ENCODE results near the gene NSMF.

The NSMF gene

DNA sequence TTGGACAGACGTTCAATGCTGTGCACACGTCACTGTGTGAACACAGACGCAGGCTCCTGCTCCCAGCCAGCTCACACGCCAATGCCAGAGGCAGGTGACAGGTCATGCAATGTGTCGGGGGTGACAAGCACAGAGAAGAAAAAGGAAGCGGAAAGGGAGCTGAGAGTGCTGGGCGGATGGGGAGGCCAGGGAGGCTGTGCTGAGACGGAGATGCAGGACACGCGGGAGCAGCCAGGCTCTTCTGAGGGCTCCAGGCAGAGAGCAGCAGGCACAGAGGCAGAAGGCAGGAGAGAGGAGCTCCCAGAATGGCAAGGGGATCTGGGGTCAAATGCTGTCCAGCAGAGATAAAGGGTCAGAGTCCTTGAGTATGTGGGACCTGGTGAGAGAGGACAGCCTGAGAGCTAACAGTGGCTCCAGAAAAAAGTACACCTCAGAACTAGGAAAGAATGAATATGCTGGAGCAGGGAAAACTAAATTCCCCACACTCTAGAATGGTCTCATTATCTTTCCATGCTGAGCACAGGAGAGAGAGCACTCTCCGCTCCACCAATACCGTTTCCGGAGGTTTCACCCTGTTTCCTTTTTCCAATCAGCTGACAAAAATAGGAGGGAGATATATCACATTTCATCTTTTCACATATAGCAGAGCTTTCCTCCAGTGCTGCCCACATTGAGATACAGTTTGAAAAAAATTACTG, 32.8 kb upstream of the NSMF start:
- no peak for DNase-seq (ENCODE audit: low spot score)

DNA sequence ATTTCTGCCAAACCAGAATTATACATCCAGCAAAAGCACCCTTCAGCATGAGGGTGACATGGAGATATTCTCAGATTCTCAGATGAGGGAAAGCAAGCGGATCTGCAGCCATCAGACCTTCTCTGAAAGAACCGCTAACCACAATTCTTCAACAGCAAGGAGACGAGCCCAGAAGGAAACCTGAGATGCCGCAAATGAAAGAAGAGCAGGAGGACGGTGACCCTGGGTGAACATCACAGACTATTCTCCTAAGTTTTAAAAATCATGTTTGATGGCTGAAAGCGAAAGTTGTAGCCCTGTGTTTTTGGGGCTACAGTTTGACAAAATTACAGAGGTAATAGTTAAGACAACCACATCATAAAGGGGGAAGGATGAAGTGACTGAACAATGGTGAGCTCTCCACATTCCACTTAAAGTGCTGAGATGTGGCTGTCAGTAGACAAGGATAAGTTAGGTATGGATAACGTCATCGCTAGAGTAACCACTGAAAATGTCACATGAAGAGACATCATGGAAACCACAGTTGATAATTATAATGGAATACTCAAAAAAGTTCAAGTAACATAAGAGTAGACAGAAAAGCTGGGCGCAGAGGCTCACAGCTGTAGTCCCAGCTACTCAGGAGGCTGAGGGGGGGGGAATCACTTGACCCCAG, 31.5 kb upstream of the NSMF start:
- no peak for DNase-seq (ENCODE audit: low spot score)

DNA sequence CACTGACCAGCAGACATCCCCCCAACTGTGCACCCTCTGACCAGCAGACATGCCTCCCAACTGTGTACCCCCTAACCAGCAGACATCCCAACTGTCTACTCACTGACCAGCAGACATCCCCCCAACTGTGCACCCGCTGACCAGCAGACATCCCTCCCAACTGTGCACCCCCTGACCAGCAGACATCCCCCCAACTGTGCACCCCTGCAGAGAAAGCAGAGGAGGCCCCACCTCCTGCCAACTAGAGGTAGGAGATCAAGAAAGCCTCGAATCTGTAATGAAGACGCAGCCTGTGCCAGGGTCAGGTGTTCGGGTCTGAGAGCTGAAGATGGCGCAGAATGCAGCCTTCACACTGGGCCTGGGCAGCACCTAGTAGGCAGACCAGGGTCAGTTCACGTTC, 29.8 kb upstream of the NSMF start:
- no peak for DNase-seq (ENCODE audit: low spot score)

DNA sequence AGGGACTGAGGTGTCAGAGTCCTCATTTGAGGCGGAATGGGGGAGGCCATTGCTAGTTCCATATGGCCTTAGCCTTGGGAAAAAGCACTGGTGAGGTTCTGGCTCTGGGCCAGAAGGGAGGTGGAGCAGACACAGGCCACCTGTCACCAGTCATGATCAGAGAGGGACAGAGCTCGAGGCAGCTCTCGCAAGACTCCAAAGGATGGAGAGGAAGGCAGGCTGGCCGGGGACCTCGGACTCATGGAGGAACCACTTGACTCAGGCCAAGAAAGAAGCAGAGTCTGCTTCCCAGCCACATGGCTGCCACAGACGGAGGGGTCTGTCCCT, 29.2 kb upstream of the NSMF start:
- peak; percentile 90 for DNase-seq (ENCODE audit: low spot score)

DNA sequence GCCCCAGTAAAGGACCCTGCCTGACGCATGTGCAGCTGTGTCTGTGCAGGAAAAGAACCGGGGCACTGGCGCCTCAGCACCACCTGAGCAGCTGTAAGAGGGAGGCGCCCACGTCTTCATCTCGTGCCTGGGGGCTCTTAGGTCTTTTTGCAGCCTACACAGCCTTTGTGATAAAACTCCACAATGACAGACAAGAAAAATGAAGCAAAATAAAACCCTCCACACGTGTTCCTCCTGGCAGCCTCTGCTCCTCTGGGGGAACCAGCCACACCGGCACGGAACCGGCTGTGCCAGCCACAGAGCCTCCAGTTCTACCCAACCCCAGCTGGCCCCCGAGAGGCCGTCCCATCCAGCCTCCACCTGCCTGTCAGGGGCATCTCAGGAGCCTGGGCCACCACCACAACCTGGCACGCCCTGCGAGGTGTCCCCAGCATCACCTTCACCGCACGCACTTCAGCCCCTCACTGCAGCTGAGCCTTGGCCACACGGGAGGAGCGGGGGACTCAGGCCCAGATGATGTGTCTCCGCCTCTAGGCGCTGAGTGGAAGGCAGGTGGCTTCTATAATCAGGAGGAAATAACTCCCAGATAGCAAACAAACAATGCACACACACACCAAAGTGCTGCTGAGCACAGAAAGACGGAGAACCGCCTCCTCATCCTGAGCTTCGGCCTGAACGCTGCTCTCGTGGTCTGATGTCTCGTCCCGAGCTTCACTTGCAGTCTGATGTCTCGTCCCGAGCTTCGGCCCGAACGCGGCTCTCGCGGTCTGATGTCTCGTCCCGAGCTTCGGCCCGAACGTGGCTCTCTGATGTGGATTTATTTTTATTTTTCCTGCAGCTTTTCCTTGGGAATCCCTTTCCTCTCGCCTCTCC, 28.6 kb upstream of the NSMF start:
- DNase-seq (ENCODE audit: low spot score) = no peak

DNA sequence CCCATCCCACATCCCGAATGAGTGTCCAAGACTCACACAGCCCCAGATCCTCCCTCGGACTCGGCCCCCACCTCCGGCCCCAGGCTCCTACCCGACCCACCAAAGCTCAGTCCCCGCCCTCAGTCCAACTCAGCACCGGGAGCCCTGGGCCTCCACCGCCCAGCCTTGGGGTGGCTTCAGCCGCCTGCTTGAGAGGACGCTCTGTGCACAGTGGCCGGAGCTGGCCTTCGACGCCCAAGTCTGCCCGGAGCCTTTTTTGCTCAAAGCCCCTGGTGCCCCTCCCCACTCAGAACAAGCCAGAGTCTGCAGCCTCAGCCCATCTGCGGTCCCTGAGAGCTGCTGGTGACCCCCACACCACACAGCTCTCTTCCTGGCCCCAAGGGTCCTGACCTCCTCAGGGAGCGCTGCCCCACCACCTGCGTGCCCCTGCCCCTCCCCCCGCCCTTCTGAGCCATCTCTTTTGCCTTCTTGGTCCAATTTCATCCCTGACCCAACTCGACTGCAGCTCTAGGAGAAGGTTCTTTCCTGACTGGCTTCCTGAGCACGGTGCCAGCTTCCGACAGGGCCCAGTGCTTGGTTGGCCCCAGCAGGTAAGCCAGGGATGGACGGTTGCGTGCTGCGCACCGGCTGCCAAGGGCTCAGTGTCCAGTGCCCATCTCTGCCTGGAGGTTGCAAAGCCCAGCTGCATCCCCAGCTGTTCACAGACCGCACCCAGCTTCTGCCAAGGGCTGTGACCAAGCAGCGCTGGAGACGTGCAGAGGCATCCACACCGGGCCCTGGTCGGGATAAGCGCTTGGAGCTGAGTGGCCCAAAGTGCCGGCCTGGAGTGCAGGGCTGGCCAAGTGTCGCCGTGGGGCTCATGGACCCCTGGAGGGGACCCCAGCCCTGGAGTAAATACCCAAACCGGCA, 27.7 kb upstream of the NSMF start:
- peak; percentile 58 for DNase-seq (ENCODE audit: low spot score)

DNA sequence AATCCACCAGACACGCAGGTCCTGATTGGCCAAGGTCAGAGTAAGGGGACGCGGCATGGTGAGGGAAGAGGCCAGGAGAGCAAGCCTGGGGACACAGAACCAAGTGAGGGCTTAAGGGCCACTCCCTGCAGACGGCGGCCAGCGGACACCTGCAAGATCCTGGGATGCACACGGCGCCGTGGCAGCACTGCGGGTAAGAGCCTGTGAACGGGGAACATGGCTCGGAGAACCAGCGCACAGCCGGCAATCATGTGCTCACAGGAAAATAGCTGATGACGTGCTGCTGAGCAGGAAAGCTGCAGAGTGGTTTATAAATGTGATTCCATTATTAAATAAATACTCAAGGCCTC, 27.0 kb upstream of the NSMF start:
- DNase-seq (ENCODE audit: low spot score) = no peak

DNA sequence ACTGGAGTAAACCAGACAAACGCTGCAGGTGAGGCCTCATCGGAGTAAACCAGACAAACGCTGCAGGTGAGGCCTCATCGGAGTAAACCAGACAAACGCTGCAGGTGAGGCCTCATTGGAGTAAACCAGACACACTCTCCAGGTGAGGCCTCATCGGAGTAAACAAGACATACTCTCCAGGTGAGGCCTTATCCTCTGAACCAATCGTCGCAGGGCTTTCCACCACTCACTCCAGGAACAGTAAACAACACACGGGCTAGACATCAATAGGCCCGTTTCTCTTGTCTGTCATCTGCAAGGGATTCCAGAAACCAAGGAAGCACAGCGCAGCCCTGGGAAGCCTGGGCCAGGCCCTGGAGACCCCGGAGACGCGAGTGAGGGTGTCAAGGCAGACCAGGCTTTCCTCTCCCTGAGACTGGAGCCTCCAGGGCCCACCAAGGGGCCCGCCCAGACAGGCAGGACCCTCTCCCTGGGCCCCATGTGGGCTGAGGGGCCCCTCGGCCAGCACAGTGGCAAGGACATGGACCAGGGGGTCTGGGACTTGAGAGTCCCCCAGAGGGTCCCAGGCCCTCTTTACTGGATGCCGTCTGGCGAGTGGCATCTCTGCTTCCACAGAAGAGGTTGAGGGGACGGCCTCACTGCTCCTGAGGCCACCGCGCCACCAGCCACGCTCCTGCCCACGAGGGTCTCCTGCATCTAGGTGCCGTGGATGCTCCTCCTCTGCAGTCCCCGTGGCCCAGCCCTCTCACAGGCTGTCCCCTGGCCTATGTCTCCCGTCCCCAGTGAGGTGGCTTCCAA, 26.4 kb upstream of the NSMF start:
- no peak for DNase-seq (ENCODE audit: low spot score)

DNA sequence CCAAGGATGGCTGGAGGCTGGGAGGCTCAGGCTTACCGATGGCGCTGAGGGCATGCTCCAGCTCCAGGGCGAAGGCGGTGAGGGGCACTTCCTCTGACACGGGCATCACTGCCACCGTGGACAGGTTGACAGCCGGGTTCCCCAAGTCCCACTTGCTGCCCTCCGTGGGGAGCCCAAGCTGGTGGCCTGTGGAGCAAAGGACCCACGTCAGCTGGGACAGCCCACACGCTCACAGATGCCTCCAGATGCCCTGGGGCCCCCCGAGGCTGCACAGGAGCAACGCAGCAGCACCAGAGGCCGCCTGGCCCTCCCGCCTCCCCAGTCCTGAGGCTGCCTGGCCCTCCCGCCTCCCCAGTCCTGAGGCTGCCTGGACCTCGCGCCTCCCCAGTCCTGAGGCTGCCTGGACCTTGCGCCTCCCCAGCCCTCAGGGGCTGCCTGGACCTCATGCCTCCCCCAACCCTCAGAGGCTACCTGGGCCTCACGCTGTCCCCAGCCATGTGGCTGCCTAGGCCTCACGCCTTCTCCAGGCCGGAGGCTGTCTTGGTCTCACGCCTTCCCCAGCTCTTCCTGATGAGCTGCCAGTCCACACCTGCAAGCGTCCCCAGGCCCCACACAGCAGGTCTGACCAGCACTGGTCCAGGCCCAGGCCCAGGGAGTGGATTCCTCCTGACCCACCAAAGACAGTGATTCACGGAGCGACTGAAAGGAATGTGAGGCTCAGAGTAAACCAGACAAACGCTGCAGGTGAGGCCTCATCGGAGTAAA, 25.6 kb upstream of the NSMF start:
- no peak for DNase-seq (ENCODE audit: low spot score)

DNA sequence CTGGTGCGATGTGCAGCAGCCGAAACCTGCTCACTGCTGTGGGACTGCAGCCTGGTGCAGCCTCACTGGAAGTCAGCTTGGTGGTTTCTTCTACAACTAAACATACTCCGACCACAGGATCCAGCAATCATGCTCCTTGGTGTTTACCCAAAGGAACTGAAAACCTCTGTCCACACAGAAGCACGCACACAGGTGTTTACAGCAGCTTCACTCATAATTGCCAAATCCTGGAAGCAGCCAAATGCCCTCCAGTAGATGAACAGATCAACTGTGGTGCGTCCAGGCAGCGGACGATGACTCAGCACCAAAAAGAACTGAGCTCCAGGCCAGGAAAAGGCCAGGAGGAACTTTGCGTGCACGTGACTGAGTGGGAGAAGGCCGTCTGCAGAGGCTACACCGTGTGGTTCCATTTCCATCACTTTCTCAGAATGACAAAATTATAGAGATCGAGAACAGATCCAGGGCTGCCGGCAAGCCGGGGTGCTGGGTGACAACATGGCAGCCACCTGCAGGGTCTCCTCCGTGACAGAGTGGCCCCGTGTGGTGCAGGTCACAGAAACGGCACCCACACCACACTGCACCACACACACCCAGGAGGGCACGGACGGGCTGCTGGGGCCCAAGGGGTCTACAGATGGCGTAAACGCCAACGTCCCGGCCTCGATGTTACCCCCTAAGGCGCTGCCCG, 23.1 kb upstream of the NSMF start:
- no peak for DNase-seq (ENCODE audit: low spot score)

DNA sequence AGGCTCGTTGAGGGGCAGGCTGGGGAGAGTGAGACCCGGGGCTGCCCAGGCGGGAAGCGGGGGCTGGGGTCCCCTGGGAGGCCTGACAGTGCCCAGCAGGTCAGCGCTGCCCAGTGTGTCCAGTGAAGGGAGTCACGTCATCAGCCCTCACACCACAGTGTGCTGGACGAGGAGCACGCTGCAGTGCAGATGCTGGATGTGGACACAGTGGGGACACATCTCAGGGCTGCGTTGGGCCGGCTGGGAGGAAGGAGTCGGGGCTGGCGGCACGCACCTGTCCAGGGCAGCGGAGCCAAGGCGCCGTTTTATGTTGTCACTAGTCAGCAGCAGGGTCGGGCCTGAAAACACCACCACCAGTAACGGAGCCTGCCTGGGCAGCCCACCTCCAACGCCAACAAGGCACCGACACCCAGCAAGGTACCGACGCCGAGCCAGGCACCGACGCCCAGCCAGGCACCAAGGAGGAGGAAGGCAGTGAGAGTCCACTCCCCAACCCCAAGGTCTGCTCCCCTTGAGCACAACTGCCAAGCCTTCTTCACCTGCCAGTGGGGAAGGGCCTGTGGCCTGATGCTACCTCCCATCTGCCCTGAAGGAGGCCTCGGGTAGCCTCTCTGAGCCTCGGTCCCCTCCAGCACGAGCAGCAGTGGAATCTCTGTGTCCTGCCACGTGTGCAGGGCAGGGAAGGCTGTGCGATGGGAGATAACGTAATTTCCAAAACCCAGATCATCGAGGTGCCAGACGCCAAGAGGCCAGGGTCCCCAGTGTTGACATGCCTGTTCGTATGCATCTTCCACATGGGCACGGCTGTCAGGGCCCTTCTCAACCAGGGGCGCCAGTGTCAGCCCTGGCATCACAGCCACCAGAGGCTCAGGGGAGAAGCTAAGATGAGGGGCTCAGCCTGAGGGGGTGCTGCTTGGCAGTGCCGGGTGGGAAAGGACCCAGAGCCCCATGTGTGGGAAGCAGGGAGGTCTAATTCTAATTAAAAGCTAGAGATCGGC, 21.9 kb upstream of the NSMF start:
- DNase-seq (ENCODE audit: low spot score) = no peak

DNA sequence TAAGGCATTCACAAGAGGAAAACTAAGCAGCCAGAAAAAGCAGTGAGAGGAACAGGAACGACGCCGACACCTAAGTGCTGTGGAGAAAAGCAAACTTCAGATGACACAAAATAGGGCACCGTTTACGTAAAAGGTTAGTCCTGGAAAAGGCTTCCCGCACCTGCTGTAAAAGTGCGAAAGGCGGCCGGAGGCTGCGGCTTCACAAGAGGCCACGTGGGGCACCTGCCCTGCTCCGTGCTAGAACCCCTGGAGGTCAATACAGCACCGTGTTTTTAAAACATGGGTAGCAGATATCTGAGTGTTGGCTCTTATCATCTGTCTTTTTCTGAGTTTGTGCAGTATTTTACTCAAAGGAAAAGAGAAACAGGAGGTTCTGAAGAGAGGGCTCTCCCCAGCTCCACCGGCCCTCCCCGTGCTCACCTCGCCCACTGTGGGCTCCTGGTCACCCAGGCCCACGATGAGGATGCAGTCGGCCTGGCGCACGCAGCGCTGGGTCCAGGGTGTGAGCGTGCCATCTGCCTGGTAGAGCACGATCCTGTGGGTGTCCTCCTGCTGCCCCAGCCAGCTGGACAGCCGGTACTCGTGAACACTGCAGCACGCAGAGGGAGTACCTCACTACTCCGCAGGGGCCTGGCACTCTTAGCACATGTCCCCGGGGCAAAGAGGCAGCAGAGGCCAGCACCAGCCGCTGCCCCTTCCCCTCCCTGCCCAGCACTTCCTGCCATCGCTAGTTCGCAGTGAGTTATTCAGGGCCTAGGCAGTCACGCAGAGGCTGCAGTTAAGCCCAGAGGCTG, 21.0 kb upstream of the NSMF start:
- peak; percentile 48 for DNase-seq (ENCODE audit: low spot score)

DNA sequence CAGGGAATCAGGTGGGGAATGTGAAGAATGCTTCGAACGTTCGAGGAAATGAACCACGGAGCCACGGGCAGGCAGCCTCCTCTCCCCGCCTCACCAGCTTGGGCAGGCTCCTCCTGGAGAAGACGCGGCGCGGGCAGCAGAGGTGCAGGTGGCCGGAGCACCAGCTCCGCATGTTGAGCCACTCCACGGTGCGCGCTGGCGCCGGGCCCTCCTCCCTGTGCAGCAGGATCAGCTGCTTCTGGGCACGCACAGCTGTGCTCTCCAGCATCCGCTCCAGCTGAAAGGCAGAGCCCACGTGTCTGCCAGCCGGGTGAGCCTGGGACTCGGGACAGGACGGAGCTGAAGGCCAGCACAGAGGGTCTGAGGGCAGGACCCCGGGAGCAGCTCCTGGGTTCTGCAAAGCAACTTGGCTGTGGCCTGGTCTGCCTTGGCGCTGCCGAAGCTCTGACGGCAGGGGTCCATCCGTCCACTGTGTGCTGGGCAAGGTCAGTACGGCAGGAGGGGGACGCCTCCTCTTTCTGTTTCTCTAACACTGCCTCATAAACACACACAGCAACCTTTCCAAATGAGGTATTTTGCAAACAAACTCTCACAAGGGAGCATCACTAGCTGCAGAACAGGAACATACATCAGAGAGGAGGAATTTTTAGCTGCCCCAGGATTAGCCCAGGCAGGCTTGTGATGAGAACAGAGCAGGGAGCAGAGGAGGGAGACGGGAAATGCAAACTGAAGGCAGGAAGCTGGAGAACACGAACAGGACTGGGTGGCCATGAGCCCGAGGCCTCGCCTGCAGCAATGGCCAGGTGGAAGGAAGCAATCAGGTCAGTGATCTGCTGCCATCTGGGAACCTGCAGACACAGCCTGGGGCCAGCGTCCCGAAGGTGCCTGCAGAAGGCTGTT, 20.1 kb upstream of the NSMF start:
- DNase-seq (ENCODE audit: low spot score) = peak; percentile 93

DNA sequence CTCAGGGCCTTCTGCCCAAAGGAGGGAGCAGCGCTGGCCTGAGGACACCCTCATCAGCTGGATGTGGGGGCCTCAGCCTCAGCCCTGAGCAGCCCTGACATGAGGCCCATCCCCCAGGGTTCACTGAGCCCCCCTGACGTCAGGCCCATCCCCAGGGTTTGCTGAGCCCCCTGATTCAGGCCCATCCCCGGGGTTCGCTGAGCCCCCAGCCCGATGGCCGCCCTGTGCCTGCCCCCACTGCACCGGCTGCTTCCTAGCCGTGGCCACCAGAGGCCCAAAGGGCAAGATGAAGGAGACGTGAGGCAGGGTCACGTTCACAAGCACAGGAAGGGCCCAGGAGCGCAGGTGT, 19.5 kb upstream of the NSMF start:
- no peak for DNase-seq (ENCODE audit: low spot score)

DNA sequence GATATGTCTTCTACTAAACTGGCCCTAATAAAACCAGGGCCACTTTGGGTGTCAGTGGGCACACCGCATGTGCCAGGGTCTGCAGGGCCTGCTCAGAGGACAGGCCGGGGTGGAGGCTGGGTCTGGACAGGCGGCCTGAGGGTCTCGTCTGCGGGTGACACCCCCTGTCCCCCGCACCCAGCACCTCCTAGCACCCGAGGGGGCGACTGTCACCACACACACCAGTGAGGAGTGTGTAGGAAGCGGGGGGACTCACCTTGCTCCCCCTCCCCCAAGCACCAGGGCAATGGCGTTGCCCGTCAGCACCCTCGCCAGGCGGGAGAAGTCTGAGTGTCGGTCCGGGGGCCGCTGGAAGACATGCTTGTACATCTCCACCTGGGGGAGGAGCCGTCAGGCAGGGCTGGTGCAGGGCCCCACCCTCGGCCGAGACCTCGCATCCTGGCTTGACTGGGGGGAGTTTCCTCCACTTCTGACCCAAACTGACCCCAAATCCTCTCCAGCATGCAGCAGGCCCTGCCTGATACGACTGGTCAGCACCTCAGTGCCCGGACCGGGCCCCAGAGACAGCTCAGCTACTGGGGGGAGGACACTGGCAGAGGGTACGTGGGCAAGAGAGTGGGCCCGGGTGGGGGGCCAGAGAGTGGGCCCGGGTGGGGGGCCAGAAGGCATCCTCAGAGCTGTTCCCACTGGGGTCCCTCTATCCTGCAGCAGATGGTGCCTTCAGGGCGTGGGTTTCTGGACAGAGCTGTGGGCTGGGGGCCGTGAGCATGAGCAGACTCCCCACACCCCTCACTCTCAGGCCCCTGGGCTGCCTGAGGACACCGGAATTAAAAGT, 18.9 kb upstream of the NSMF start:
- DNase-seq (ENCODE audit: low spot score) = no peak

DNA sequence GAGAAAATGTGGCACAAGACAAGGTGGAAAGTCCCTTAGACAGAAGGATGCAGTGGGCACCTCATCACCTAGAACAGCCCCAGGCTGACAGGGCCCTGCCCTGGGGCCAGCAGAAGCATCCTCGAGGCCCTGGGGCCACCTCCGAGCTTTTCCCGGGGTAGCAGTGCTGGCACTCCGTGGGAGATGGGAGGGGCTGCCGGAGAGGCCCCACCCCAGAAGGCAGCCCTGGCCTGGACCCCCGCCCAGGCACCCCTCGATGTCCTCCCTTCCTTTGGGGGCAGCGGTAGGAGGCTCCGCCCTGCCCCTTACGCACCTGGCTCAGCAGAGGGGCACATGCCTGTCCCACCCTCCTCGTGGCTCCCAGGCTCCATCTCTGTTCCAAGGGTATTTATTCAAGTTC, 17.7 kb upstream of the NSMF start:
- no peak for DNase-seq (ENCODE audit: low spot score)
